Measurements from ENCODE around the gene HEG1. TPM values are rescaled to one million over a fixed set of nuclear protein-coding genes. Genes with fewer than 3 reads are reported as not detected.

Gene HEG1
- total RNA-seq, 1 experiment from 2014 or later, result 23.3 TPM

- no peak overlapping the region for H3K4me3 ChIP-seq
- H3K4me1 ChIP-seq, result peaks cover 21% of the 10 kb centered on the region
- no peak overlapping the region for H3K27ac ChIP-seq
- H3K27me3 ChIP-seq, result no peaks in the 10 kb centered on the region
- no peaks in the 10 kb centered on the region for H3K36me3 ChIP-seq
- no peak for DNase-seq
- H3K9me3 ChIP-seq (replicated peaks), result no peaks in the 10 kb centered on the region
Measured at GRCh38 chr3:125078951-125079674, 23.3 kb upstream of the HEG1 start.

GRCh38 chr3:125077864-125078263 lies 22.1 kb upstream of the HEG1 start:
- H3K27me3 ChIP-seq, result no peaks in the 10 kb centered on the region
- H3K4me1 ChIP-seq, result peaks cover 23% of the 10 kb centered on the region
- H3K4me3 ChIP-seq, result no peak overlapping the region
- H3K9me3 ChIP-seq (replicated peaks), result no peaks in the 10 kb centered on the region
- no peaks in the 10 kb centered on the region for H3K36me3 ChIP-seq
- DNase-seq, result no peak
- H3K27ac ChIP-seq, result no peak overlapping the region

- Histone ChIP-seq H3K4me3 (no peak overlapping the region), H3K27ac (no peak overlapping the region), H3K4me1 (peaks cover 21% of the 10 kb centered on the region), H3K9me3 (replicated peaks) (no peaks in the 10 kb centered on the region), H3K27me3 (no peaks in the 10 kb centered on the region), H3K36me3 (no peaks in the 10 kb centered on the region)
- no peak for DNase-seq
Measured at GRCh38 chr3:125076464-125076863, 20.7 kb upstream of the HEG1 start.

GRCh38 chr3:125075738-125076137 lies 19.9 kb upstream of the HEG1 start:
- Histone ChIP-seq H3K27me3 (no peaks in the 10 kb centered on the region), H3K9me3 (replicated peaks) (no peaks in the 10 kb centered on the region), H3K4me3 (no peak overlapping the region), H3K4me1 (peaks cover 17% of the 10 kb centered on the region; the same call in 1 of the 2 replicates), H3K27ac (no peak overlapping the region), H3K36me3 (no peaks in the 10 kb centered on the region)
- no peak for DNase-seq

- no peaks in the 10 kb centered on the region for H3K36me3 ChIP-seq
- no peak for DNase-seq
- H3K27me3 ChIP-seq, result no peaks in the 10 kb centered on the region
- no peaks in the 10 kb centered on the region for H3K9me3 ChIP-seq (replicated peaks)
- peaks cover 11% of the 10 kb centered on the region; the same call in 1 of the 2 replicates for H3K4me1 ChIP-seq
- H3K4me3 ChIP-seq, result no peak overlapping the region
- H3K27ac ChIP-seq, result no peak overlapping the region
Measured at GRCh38 chr3:125073390-125073905, 17.7 kb upstream of the HEG1 start.

GRCh38 chr3:125072749-125073389 lies 17.1 kb upstream of the HEG1 start:
- Histone ChIP-seq H3K27me3 (no peaks in the 10 kb centered on the region), H3K36me3 (no peaks in the 10 kb centered on the region), H3K27ac (no peak overlapping the region), H3K4me3 (no peak overlapping the region), H3K9me3 (replicated peaks) (no peaks in the 10 kb centered on the region), H3K4me1 (peaks cover 11% of the 10 kb centered on the region; the same call in 1 of the 2 replicates)
- peak in 1 of 2 experiments; percentile 23 for DNase-seq

GRCh38 chr3:125072301-125072700 lies 16.5 kb upstream of the HEG1 start:
- Histone ChIP-seq H3K4me3 (no peak overlapping the region), H3K27me3 (no peaks in the 10 kb centered on the region), H3K36me3 (no peaks in the 10 kb centered on the region), H3K27ac (no peak overlapping the region), H3K4me1 (peaks cover 11% of the 10 kb centered on the region; the same call in 1 of the 2 replicates), H3K9me3 (replicated peaks) (no peaks in the 10 kb centered on the region)
- peak; percentile 46 to 63 for DNase-seq

GRCh38 chr3:125069968-125070745 lies 14.4 kb upstream of the HEG1 start:
- H3K9me3 ChIP-seq (replicated peaks), result no peaks in the 10 kb centered on the region
- no peak for DNase-seq
- H3K4me3 ChIP-seq, result no peak overlapping the region
- no peak overlapping the region for H3K27ac ChIP-seq
- H3K4me1 ChIP-seq, result peaks cover 11% of the 10 kb centered on the region; the same call in 1 of the 2 replicates
- no peaks in the 10 kb centered on the region for H3K27me3 ChIP-seq
- no peaks in the 10 kb centered on the region for H3K36me3 ChIP-seq

- no peak for DNase-seq
- Histone ChIP-seq H3K27me3 (no peaks in the 10 kb centered on the region), H3K4me3 (no peak overlapping the region), H3K36me3 (no peaks in the 10 kb centered on the region), H3K27ac (no peak overlapping the region), H3K9me3 (replicated peaks) (no peaks in the 10 kb centered on the region), H3K4me1 (peaks cover 11% of the 10 kb centered on the region; the same call in 1 of the 2 replicates)
Measured at GRCh38 chr3:125069452-125069851, 13.7 kb upstream of the HEG1 start.

GRCh38 chr3:125068265-125068664 lies 12.5 kb upstream of the HEG1 start:
- no peak for DNase-seq
- Histone ChIP-seq H3K36me3 (no peaks in the 10 kb centered on the region), H3K27ac (no peak overlapping the region), H3K9me3 (replicated peaks) (no peaks in the 10 kb centered on the region), H3K4me3 (no peak overlapping the region), H3K4me1 (peaks cover 17% of the 10 kb centered on the region; the same call in 1 of the 2 replicates), H3K27me3 (no peaks in the 10 kb centered on the region)

- no peak for DNase-seq
- H3K27ac ChIP-seq, result no peak overlapping the region
- no peaks in the 10 kb centered on the region for H3K36me3 ChIP-seq
- H3K27me3 ChIP-seq, result no peaks in the 10 kb centered on the region
- H3K4me3 ChIP-seq, result no peak overlapping the region
- H3K9me3 ChIP-seq (replicated peaks), result no peaks in the 10 kb centered on the region
- peaks cover 19% of the 10 kb centered on the region; the same call in 1 of the 2 replicates for H3K4me1 ChIP-seq
Measured at GRCh38 chr3:125067225-125067624, 11.4 kb upstream of the HEG1 start.

- peak overlapping the region; percentile 14; the same call in 1 of the 2 replicates for H3K27ac ChIP-seq
- H3K9me3 ChIP-seq (replicated peaks), result no peaks in the 10 kb centered on the region
- peak; percentile 39 to 64 for DNase-seq
- peaks cover 19% of the 10 kb centered on the region; the same call in 1 of the 2 replicates for H3K4me1 ChIP-seq
- H3K4me3 ChIP-seq, result no peak overlapping the region
- no peaks in the 10 kb centered on the region for H3K27me3 ChIP-seq
- H3K36me3 ChIP-seq, result no peaks in the 10 kb centered on the region
Measured at GRCh38 chr3:125062904-125063618, 7.3 kb upstream of the HEG1 start.

GRCh38 chr3:125061646-125062045 lies 5.8 kb upstream of the HEG1 start:
- no peak overlapping the region for H3K27ac ChIP-seq
- no peak overlapping the region for H3K4me3 ChIP-seq

GRCh38 chr3:125061170-125061569 lies 5.4 kb upstream of the HEG1 start:
- Histone ChIP-seq H3K27ac (no peak overlapping the region), H3K4me3 (no peak overlapping the region), H3K27me3 (no peaks in the 10 kb centered on the region), H3K36me3 (no peaks in the 10 kb centered on the region), H3K9me3 (replicated peaks) (no peaks in the 10 kb centered on the region), H3K4me1 (peaks cover 29% of the 10 kb centered on the region)
- DNase-seq, result no peak

More at GRCh38 chr3:125061646-125062045, 5.8 kb upstream of the HEG1 start:
- peaks cover 27% of the 10 kb centered on the region for H3K4me1 ChIP-seq
- no peaks in the 10 kb centered on the region for H3K9me3 ChIP-seq (replicated peaks)
- no peaks in the 10 kb centered on the region for H3K27me3 ChIP-seq
- H3K36me3 ChIP-seq, result no peaks in the 10 kb centered on the region
- DNase-seq, result no peak

All from SJCRH30 (cell line).